Stimulated activated CD8-positive, alpha-beta memory T cell treated with anti-CD3 and anti-CD28 coated beads, Interleukin-12 subunit alpha, Interleukin-12 subunit beta, amount 100 ng/mL, for 24 hours (primary cell): ENCODE measurements around the gene SLC52A3.

ENCODE experiments used
- DNase-seq: peaks from one replicate; pipeline ENCODE4 v3.0.0-alpha.2; 2020; ENCODE audit errors: extremely low read depth

The SLC52A3 gene

GRCh38 chr20:766906-767305 lies 1.4 kb downstream of the SLC52A3 start:
- no peak for DNase-seq

- DNase-seq: no peak
Measured at GRCh38 chr20:764255-764654, 4.0 kb downstream of the SLC52A3 start.

GRCh38 chr20:761418-762381 lies 6.6 kb downstream of the SLC52A3 start:
- no peak for DNase-seq

GRCh38 chr20:760751-761417 lies 7.4 kb downstream of the SLC52A3 start:
- DNase-seq: no peak

- no peak for DNase-seq
Measured at GRCh38 chr20:757506-757905, 10.8 kb downstream of the SLC52A3 start.

- no peak for DNase-seq
Measured at GRCh38 chr20:755941-756340, 12.4 kb downstream of the SLC52A3 start.

GRCh38 chr20:754904-755303 lies 13.4 kb downstream of the SLC52A3 start:
- DNase-seq: no peak

- no peak for DNase-seq
Measured at GRCh38 chr20:753897-754635, 14.2 kb downstream of the SLC52A3 start.

- DNase-seq: no peak
Measured at GRCh38 chr20:753136-753535, 15.2 kb downstream of the SLC52A3 start.

- no peak for DNase-seq
Measured at GRCh38 chr20:752291-752690, 16.0 kb downstream of the SLC52A3 start.

GRCh38 chr20:751761-752160 lies 16.5 kb downstream of the SLC52A3 start:
- no peak for DNase-seq

GRCh38 chr20:750801-751200 lies 17.5 kb downstream of the SLC52A3 start:
- no peak for DNase-seq

GRCh38 chr20:745683-746301 lies 22.5 kb downstream of the SLC52A3 start:
- no peak for DNase-seq

- no peak for DNase-seq
Measured at GRCh38 chr20:742156-742555, 26.1 kb downstream of the SLC52A3 start.

- DNase-seq: no peak
Measured at GRCh38 chr20:741620-742019, 26.7 kb downstream of the SLC52A3 start.

- no peak for DNase-seq
Measured at GRCh38 chr20:740162-740561, 28.1 kb downstream of the SLC52A3 start.

- no peak for DNase-seq
Measured at GRCh38 chr20:739736-740135, 28.6 kb downstream of the SLC52A3 start.

GRCh38 chr20:733861-734260 lies 34.4 kb downstream of the SLC52A3 start:
- DNase-seq: no peak

GRCh38 chr20:732727-733126 lies 35.6 kb downstream of the SLC52A3 start:
- no peak for DNase-seq

- no peak for DNase-seq
Measured at GRCh38 chr20:731891-732560, 36.3 kb downstream of the SLC52A3 start.

GRCh38 chr20:730005-730404 lies 38.3 kb downstream of the SLC52A3 start:
- DNase-seq: no peak
